H1 (cell line): ENCODE results near the gene EXD3. TPM values are rescaled to one million over a fixed set of nuclear protein-coding genes. Genes with fewer than 3 reads are reported as not detected.

Experiments used
- CHD7 ChIP-seq: fragments of 300-600 bp; sonication (generic); IDR thresholded peaks from 2 replicates; pipeline ENCODE4 v1.7.1; 2012; ENCODE audit warnings: low read length, moderate library complexity, mild to moderate bottlenecking, inconsistent platforms; ENCODE audit not compliant: insufficient replicate concordance
- RBBP5 ChIP-seq: IDR thresholded peaks from 2 replicates; pipeline ENCODE4 v1.7.1; 2012; ENCODE audit warnings: low read depth, mild to moderate bottlenecking, inconsistent platforms, low read length, moderate library complexity, borderline replicate concordance
- polyA plus RNA-seq, 7 experiments: library from polyadenylated mRNA; depleted of rRNA in 3 of 7; stranded (reverse) in 5 of 7; unstranded in 2 of 7; fragments of >200 nt in 5 of 7; fragments of 200-250 nt in 2 of 7; gene quantifications; 1 replicate in 5 of 7; 2 replicates in 1 of 7; 4 replicates in 1 of 7; pipeline versions ENCODE4 v1.2.1 to v1.2.3, GENCODE V29; 2011 to 2013; ENCODE audit warnings: missing spikeins in 2 of 7, mixed read lengths in 2 of 7
- total RNA-seq: library from RNA; stranded (reverse); fragmentation: NEBNext Ultra II Directional; extraction: Animal tissue kit (Norgen Biotek cat#: 25700); gene quantifications from 2 replicates; pipeline ENCODE4 v1.2.1, GENCODE V29; 2021

EXD3 gene
- total and polyA plus RNA-seq, 2 of the 8 experiments (the other 6 are each of a cell fraction or from before 2014, with no cell fraction given), result 7.2 to 9.4 TPM

GRCh38 chr9:137369911-137370764 lies 52.8 kb downstream of the EXD3 start (continued):
- TF ChIP-seq CHD7, result no peak
- no peak for TF ChIP-seq RBBP5
